Activated T-cell treated with anti-CD3 and anti-CD28 coated beads for 1 hour (primary cell): ENCODE data around the gene CLTRN.
"Not testable (repeated sequence)": the region's sequence is repeated elsewhere in the genome, so short reads cannot be mapped to it uniquely, and the experiment has no call there.

Experiments used
- DNase-seq: peaks from one replicate; pipeline ENCODE4 v3.0.0-alpha.2; 2020; ENCODE audit warnings: low read depth

The CLTRN gene, protein sequence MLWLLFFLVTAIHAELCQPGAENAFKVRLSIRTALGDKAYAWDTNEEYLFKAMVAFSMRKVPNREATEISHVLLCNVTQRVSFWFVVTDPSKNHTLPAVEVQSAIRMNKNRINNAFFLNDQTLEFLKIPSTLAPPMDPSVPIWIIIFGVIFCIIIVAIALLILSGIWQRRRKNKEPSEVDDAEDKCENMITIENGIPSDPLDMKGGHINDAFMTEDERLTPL

DNA sequence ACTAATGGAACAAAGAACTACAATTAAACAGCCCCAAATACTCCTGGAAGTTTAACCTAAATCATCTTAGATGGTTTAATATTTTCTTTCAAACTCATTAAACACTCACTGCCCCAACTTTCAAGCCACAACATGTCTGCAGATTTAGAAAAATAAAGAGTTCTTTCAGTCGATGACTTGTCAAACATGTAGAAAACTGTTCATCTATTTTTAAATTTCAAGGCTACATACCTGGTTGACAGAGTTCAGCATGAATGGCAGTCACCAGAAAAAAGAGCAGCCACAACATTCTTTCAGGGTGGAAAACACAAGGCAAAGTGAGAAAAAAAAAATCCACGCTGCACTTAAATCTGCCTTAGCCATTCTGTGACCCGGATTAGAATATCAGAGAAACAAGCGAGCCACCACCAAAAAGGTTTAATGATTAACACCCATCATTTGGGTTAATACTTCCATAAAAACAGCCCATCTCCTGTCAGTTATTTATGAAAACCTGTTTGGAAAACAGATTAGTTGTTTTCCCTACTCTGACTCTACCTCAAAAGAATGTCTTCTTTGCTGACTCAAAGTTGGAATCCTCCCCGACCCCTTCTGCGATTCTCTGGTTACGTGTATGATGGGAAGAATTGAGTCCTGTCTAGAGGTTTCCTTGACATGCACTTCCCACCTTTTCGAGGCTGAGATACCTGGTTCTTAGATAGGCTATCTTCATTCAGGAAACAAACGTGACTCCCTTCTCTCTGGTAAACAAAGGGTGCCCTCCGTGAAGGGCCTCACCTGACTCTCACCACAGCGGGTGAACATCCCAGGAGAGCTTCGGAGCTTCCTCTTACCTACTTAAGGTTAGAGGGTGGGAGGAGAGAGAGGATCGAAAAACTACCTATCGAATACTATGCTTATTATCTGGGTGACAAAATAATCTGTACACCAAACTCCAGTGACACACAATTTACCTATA lies at the start of gene CLTRN:
CLTRN (minus strand) TSS at position 319 of the 958 bp plus-strand sequence; CDS start at position 289, 30 bp downstream.
- no peak for DNase-seq

DNA sequence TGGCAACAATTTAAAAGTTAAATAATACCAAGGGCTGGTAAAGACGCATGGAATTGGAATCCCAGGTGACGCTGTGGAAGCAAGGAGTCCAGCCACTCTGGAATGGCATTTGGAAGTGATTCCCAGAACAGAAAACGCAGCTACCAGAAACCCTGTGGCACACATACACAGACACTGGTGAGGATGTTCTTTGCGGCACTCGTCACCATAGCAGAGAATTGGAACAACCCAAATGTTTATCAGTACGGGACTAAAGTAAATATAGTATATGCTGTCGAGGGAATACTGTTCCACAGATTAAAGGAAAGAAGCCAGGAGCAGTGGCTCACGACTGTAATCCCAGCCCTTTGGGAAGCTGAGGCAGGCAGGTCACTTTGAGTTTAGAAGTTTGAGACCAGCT lies 39.7 kb upstream of the CLTRN start:
- not testable (repeated sequence) for DNase-seq

DNA sequence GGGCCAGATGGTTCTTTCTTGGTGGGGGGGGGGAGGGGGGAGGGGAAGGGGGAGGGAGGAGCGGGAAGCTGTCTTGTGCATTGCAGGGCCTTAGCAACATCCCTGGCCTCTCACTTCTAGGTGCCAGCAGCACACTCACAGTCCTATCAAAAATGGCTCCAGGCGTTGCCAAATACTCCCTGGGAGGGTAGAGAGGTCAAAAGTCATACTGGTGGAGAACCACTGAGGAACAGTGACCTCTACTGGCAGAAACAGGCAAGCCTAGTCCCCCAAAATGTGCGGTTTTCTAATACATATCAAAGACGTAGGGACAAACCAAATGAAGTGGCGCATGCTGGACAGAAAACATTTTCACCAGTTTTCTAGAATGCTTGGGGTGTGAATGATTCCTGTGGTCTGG lies 39.2 kb upstream of the CLTRN start:
- DNase-seq, result not testable (repeated sequence)

DNA sequence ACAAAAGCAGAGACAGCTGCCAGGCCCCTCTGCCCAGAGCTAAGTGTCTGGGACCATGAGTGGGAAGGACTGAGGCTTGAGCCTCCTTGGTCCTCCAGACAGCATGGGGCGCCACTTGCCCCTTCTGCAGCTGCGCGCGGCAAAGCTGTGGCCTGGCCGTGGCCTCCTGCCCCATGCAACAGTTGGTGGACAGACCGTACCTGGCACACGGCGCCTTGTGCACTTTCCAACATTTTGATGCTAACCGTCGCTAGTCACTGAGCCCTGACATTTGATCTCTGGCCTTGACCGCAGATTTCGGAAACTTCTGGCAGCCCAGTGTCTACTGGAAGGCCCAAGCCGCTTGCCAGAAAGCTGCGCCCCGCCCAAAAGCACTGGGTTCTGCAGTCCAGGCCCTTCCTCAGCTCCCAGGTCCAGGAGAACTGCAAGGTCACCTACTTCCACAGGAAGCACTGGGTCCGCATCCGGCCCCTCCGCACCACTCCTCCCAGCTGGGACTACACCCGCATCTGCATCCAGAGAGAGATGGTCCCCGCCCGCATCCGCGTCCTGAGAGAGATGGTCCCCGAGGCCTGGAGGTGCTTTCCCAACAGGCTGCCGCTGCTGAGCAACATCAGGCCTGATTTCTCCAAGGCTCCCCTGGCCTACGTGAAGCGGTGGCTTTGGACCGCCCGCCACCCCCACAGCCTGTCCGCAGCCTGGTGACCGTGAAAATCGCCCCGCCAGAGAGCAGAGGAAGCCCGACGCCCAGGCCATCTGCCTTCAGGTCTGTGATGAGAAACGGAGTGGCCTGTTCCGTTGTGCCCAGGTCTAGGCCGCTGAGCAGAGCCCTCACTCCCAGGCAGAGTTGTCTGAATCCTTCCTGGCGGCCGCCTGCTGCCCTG lies 38.1 kb upstream of the CLTRN start:
- no peak for DNase-seq

DNA sequence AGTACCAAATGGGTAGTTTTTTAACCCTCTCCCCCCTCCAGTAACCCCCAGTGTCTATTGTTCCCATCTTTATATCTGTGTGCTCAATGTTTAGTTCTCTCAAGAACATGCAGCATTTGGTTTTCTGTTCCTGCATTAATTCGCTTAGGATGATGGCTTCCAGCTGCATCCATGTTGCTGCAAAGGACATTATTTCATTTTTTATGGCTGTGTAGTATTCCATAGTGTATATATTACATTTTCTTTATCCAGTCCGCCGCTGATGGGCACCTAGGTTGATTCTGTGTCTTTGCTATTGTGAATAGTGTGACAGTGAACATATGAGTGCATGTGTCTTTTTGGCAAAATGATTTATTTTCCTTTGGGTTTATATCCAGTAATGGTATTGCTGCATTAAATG lies 31.9 kb upstream of the CLTRN start:
- DNase-seq, result no peak

DNA sequence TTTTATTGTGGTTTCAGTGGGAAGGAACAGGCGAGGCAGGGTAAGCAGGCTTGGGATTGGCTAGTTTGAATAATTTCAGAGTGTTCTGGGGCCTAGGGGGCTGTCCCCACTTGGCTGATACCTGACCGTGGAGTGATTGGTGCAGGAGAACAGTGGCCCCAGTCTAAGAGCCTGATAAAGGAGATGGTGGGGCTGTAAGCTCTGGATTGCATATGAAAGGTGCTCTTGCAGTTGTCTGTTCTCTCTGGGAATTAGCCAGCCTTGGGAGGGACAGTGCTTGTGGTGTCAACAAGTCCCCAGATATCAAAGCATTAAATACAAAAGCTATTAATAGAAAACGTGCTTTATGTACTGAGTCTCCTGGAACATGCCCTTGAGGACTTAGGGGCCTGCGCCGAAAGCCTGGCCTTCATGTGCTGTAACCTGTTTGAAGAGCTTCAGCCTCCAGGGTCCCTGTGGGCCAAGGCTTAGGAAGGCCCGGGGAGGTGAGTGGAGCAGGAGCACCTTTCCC lies 30.4 kb upstream of the CLTRN start:
- no peak for DNase-seq

DNA sequence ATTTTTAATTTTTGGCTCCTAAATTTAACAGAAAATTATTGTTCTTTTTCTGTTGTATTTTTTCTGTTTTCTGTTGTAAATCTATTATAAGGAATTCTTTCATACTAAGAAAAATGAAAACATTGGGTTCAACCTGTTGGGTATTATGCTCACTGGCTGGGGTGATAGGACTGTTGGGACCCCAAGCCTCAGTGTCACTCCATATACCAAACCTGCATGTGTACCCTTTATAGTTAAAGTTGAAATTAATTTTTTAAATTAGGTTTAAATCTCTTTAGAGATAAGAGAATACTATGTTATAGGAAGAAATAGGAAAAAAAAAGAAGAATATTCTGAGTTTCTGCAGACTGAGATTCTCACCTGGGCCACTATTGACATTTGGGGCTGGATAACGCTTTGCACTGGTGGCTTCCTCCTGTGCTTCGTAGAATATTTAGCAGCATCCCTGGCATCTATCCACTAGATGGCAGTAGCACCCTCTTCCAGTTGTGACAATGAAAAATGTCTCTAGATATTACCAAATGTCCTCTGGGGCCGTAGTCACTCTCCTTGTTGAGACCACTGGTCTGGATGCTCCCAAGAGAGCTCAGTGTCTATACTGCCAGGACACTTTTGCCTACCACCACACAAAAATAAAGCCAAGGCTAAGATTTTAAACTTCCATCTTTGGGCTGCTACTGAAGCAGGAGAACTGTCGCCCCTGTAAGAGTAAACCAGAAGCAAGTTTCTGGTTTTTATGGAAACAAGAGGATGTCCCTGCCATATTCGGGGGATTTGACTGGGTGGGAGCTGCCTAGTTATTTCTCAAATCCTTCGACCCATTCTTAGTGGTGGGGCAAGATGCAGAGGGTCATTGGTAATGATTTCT lies 22.4 kb upstream of the CLTRN start:
- DNase-seq, result peak; percentile 40

DNA sequence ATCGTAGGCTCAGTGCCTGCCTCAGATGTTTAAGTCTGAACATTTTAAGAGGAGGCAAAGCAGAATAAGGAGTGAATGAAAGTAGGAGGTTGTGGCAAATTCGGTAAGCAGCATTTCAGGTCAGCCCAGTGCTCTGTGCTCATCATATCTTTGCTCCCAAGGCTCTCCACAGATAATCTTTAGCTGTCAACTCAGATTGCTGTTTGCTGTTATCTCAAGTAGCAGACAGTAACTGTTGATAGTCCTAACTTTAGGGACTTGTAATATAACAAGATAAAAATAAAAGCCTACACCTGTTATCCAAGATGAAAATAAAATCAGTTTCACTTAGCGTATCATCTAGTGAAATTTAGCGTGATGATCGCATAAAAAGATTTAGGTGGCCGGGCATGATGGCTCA lies 18.6 kb upstream of the CLTRN start:
- DNase-seq, result no peak

DNA sequence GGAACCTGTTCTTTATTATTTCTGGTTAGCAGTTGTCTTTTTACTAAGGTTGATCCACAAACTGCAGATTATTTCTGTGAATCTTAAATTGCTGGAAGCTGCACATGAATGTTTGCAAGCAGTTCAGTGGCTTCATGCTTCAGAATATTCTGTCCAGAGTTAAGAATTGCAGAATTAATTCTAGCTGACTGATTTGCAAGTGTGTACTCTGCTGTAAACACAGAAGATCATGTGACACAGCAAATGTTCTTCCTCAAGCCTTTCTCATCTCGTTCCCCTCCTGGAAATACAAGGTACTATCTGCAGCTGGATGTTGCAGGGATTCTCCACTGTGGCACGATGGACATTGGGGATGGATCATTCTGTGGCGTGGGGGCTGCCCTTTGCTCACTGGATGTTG lies 16.8 kb upstream of the CLTRN start:
- DNase-seq, result no peak

DNA sequence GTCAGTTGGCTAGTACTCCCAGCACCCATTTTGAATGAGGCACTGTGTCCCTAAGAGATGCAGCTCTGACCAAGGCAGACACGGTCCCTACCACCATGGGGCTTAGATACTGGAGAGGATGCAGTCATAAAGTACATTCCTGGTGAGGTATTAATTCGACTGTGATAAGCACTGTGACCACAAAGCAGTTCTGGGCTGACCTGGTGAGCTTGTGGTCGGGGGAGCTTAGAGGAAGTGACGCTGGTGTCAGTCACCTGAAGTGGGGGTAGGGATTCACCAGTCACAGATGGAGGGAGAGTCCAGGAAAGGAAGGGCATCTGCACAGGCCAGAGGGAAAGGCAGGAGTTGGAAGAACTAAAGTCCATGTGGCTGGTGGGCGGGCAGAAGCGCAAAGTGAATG lies 15.8 kb upstream of the CLTRN start:
- DNase-seq, result no peak

DNA sequence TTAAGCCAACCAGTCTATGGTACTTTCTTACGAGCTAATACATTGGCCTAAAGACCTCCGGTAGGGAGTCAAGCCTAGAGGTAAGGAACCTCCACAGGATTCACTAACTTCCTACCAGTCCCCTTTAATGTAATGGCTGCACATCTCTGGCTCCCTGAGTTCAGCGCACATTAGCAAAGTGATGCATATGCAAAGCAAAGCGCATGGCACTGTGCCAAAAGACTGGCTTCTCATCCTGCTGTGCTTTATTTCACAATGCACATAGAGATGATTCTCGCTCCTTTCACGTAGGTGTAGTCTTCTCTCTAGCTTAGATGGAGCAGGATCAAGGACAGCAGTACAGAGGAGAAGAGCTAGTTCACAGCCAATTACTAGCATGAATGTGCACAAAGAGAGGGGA lies 14.6 kb upstream of the CLTRN start:
- DNase-seq, result no peak

DNA sequence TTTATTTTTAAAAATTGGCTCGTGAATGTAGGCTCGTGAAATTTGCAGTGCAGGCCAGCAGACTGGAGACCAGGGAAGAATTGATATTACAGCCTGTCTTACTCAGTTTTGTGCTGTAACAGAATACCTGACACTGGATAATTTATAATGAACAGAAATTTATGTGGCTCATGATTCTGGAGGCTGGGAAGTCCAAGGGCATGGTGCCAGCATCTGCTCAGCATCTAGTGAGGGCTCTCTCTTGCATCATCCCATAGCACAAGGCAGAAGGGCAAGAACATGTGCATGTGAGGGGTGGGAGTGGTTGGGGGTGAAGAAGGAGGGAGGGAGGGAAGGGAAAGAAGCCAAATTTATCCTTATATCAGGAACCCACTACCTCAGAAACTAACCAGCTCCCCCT lies 13.7 kb upstream of the CLTRN start:
- DNase-seq, result no peak

DNA sequence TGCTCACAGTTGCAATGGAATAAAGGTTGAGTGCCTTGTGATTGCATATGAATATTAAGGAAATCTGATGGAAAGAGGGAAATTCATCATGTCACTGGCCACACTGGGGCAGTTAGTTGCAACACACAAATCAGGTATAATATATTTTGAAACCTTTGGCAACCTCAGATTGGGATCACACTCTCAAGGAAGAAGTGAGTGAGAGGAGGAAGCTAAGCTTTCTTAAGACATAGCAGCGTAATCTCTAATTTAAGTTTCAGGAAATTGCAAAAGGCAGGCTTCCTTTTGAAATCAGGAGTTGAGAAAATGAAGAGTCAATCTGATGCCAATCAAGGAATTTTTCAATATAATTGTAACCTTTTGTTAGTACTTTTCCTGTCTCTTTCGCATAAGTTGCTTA lies 12.3 kb upstream of the CLTRN start:
- no peak for DNase-seq

DNA sequence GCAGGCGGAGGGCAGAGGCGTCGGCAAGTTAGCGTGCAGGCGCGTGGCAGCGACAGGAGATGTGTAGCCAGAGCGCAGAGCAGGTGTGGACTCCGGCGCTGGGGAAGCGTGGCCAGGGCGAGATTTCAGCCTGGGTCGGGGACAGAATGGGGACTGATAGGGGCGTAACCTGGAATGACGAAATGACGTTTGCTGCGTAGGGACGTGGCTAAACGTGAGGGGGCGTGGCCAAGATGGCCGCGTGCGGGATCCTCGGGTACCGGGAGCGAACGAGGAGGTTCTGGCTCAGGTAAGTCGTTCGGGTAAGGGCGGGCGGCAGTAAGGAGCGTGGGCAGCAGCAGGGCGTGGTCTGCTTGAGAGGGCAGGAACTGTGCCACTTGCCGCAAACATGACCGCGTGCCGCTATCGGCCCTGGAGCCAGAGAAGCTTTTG lies 10.9 kb upstream of the CLTRN start:
- DNase-seq, result peak; percentile 67

DNA sequence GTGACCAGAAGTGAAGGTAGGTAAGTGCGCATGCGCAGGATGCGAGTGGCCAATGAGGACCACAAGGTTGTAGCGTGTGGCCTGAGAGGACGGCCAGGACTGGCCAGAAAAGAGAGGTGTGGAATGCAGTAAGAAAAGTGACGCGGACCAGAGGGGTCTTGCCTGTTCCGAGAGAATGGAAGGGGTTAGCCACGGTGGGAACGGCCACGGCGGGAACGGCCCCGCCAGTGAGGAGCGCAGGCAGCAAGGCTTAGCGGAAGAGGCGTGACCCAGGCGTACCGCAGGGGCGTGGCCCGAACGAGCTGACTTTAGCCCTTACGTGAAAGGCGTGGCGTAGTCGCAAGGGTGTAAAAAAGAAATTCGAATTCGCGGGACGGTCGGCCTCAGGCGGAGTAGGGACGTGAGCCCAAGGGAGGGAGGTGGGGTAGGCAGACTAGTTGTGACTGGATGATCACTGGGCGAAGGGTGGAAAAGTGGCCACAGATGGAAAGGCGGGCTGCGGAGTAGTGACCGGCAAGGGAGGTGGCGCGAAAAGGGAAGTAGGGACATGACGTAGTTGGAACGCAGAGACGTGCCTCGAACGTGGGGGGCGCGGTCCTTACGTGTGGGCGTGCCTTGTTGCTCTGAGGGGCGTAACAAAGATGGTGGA lies 10.4 kb upstream of the CLTRN start:
- peak; percentile 76 for DNase-seq

DNA sequence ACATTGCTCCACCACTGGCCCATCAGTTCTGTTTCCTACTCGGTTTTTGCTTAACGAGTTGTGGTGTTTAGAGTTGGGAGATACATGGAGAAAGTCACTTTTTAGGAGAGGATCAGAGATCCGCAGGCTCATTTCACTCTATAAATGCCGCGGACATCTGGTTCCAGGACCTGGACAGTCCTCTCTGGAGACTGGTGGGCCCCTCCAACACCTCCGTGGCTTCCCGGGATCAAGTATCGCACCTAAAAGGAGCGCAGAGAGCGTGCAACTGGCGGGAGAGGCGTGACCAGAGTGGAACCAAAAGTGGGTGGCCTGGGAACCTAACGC lies 9.9 kb upstream of the CLTRN start:
- DNase-seq, result no peak

DNA sequence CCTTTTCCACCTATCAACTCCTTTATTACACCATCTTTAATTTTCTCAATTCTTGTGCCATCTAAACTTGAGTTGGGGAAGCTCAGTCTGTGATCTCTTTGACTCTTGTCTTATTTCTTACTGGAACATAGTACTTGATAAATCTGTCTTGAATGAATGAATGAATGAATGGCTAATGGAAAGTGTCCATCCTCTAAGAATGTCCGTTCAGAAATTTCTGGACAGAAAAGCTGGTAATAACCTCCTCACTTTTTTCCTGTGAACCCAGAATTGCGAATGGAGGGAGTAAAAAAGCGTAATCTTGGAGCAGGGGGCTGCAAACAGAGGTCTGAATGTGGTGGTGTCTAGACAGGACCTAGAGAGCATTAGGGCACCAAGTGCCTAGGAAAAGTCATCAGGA lies 9.4 kb upstream of the CLTRN start:
- no peak for DNase-seq

DNA sequence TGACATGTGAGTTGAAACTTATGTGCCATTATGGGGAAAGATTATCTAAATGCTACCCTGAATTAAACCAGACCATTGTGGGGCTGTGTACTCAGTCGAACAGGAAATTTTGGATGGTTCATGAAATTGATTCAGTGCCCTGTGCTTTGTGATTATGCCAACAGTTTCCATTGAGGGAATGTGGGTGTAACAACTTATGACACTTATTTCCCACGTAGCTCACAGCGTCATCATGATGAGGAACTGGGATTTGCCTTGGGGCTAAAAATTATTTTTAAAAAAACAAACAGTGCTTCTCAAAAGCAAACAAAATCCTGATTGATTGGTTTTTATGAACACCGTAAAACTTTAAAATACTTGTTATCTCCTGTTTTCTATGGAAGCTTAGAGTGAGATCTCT lies 8.3 kb upstream of the CLTRN start:
- DNase-seq, result no peak

DNA sequence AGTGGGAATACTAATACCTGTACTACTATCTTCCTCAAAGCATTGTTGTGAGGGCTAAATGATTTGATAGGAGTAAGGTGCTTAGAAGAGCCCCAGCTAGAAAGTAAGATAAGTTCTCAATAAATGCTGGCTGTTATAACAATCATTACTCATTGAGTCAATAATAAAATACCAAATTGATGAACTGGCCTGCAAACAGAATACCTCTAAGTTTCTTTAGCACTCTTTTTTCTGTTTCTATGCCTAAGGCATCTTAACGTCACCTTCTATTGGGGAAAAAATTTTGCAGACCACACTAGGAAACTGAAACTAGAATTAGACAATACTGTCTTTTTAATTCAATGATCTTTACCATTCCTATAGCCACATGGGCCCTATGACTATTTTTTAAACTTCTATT lies 1.2 kb downstream of the CLTRN start:
- DNase-seq, result no peak

DNA sequence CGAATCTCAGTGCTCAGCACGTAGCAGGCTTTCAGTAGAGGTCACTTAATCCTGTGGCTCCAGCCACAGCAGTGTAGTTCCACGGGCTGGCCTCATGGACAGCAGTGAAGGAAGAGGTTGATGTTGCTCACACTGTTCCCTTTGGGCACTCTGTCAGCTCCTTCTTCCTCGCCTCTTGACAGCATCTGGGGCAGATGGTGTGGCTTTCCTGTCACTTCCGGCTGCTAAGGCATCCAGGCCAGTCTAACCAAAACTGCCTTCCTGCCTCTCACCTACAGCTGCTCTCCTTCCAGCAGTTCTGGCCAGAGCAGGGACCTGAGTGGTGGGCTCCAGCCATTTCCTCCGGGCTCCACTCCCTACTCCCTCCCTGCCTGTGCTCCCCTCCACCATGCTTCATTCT lies 9.8 kb downstream of the CLTRN start:
- DNase-seq, result not testable (repeated sequence)

DNA sequence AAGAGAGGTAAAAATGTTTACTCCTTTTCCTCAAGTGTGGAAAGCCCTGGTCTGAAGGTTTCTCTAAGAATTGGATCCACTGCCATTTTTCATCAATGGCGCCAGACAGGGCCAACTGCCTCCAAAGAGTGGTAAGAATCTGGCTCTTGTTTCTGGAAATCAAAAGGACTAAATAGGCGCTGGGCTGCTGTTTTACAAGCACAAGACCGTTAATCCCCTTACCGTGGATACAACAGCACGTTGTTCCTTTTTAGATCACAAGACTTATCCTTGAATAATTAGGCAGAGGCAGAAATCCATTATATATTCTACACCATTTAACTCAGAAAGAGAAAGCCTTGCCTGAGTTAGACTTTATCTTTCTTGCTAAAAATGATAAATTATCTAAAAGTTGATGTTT lies 10.6 kb downstream of the CLTRN start:
- DNase-seq, result no peak
